Measurements from ENCODE around the gene LTBP4.

DNA sequence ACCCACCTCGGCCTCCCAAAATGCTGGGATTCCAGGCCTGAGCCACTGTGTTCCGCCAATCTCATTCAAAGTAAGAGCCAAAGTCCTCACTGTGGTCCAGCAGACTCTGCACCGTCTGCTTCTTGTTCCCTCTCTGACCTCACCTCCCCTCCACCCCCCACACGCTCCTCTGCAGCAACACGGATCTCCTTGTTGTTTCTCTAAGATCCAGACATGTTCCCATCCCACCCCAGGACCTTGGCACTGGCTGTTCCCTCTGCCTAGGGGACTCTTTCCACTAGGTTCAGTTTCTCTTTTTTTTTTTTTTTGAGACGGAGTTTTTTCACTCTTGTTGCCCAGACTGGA, 38.4 kb downstream of the LTBP4 start:
- TF ChIP-seq POLR2A (IDR thresholded peaks at IDR 0.05; ENCODE audit: low read depth, low read length), result no peak
- no peak for TF ChIP-seq TAF1 (IDR thresholded peaks at IDR 0.05; ENCODE audit: low read depth, low read length)
- TF ChIP-seq POLR2AphosphoS5 (IDR thresholded peaks at IDR 0.05; ENCODE audit: low read depth, low read length), result no peak
- TF ChIP-seq POU2F2 (IDR thresholded peaks at IDR 0.05; ENCODE audit: low read depth, low read length), result no peak
- no peak for TF ChIP-seq SPI1 (IDR thresholded peaks at IDR 0.05; ENCODE audit: low read depth, low read length)
- no peak for TF ChIP-seq PAX5 (IDR thresholded peaks at IDR 0.05; ENCODE audit: insufficient read depth, low read length, severe bottlenecking)
